SK-N-SH (cell line): Measurements from ENCODE around the gene CCDC174. TPM values are rescaled to one million over a fixed set of nuclear protein-coding genes. Genes with fewer than 3 reads are reported as not detected.

Source experiments
- polyA plus RNA-seq, 3 experiments: library from polyadenylated mRNA; depleted of rRNA; stranded (reverse); fragments of >200 nt; gene quantifications; 2 replicates each; pipeline ENCODE4 v1.2.3, GENCODE V29; 2012

The CCDC174 gene
- polyA plus RNA-seq, 1 of the 3 experiments (the other 2 are of a cell fraction) = 6.6 TPM

Other genes starting within 250 kb of the CCDC174 start
- 19.1 and 22.0 TPM in 2 replicates for gene SLC6A6, start 249.2 kb upstream of the CCDC174 start, polyA plus RNA-seq (2012; rRNA removed)
- 0.15 and 0.26 TPM in 2 replicates for gene GRIP2, start 111.4 kb upstream of the CCDC174 start, polyA plus RNA-seq (2012; rRNA removed)
- not detected in 2 replicates for gene C3orf20, start 23.4 kb downstream of the CCDC174 start, polyA plus RNA-seq (2012; rRNA removed)
- gene FGD5, start 167.2 kb downstream of the CCDC174 start, polyA plus RNA-seq (2012; rRNA removed) = not detected in 2 replicates